Glutamatergic neuron (in vitro differentiated cells): ENCODE results near the gene NTRK1. TPM values are rescaled to one million over a fixed set of nuclear protein-coding genes. Genes with fewer than 3 reads are reported as not detected.
A peak's percentile ranks its signal among the peaks of the same experiment; 100 is the strongest.

Experiments
- DNase-seq: peaks from one replicate; pipeline ENCODE4 v3.0.0; 2022
- H3K27ac Mint-ChIP-seq: one replicate; pipeline ENCODE4 v1.8.0; 2020; ENCODE audit warnings: mild to moderate bottlenecking, mixed read lengths, inconsistent platforms; ENCODE audit not compliant: unreplicated experiment
- H3K27me3 Mint-ChIP-seq: one replicate; pipeline ENCODE4 v1.8.0; 2020; ENCODE audit warnings: mild to moderate bottlenecking, moderate library complexity, mixed read lengths, inconsistent platforms; ENCODE audit not compliant: unreplicated experiment
- H3K36me3 Mint-ChIP-seq: one replicate; pipeline ENCODE4 v1.8.0; 2020; ENCODE audit warnings: mild to moderate bottlenecking, mixed read lengths, inconsistent platforms; ENCODE audit not compliant: unreplicated experiment
- H3K4me1 Mint-ChIP-seq: one replicate; pipeline ENCODE4 v1.8.0; 2020; ENCODE audit warnings: mild to moderate bottlenecking, low read depth, mixed read lengths, inconsistent platforms; ENCODE audit not compliant: unreplicated experiment
- H3K4me3 Mint-ChIP-seq: one replicate; pipeline ENCODE4 v1.8.0; 2020; ENCODE audit warnings: mild to moderate bottlenecking, mixed read lengths, inconsistent platforms; ENCODE audit not compliant: unreplicated experiment
- H3K9me3 Mint-ChIP-seq: one replicate; pipeline ENCODE4 v1.8.0; 2020; ENCODE audit warnings: mild to moderate bottlenecking, moderate library complexity, mixed read lengths, inconsistent platforms; ENCODE audit not compliant: unreplicated experiment
- CTCF ChIP-seq: fragments of 200-600 bp; sonication (generic); IDR thresholded peaks from one replicate; pipeline ENCODE4 v1.5.0; 2021; ENCODE audit not compliant: partially characterized antibody, unreplicated experiment
- total RNA-seq: library from RNA; stranded (reverse); fragmentation: NEBNext Ultra II Directional; extraction: Animal tissue kit (Norgen Biotek cat#: 25700); gene quantifications from one replicate; pipeline ENCODE4 v1.2.1, GENCODE V29; 2021; ENCODE audit not compliant: unreplicated experiment

NTRK1 gene
- total RNA-seq, 1 donor from 2014 or later: 296 TPM

GRCh38 chr1:156921053-156921529 lies 60.4 kb downstream of the NTRK1 start:
- DNase-seq: no peak
- Mint-ChIP-seq H3K9me3 (peaks cover 19% of the 10 kb centered on the region), H3K27ac (no peak overlapping the region), H3K27me3 (peaks cover 37% of the 10 kb centered on the region), H3K4me3 (peak overlapping the region; percentile 66), H3K4me1 (peaks cover 9% of the 10 kb centered on the region), H3K36me3 (peaks cover 11% of the 10 kb centered on the region)
- no peak for TF ChIP-seq CTCF

GRCh38 chr1:156922986-156923669 lies 62.5 kb downstream of the NTRK1 start:
- no peak for TF ChIP-seq CTCF
- H3K36me3 Mint-ChIP-seq: peaks cover 14% of the 10 kb centered on the region
- DNase-seq: no peak
- peak overlapping the region; percentile 81 for H3K4me3 Mint-ChIP-seq
- H3K27ac Mint-ChIP-seq: peak overlapping the region; percentile 50
- H3K27me3 Mint-ChIP-seq: peaks cover 46% of the 10 kb centered on the region
- peaks cover 10% of the 10 kb centered on the region for H3K4me1 Mint-ChIP-seq
- H3K9me3 Mint-ChIP-seq: peaks cover 19% of the 10 kb centered on the region

DNA sequence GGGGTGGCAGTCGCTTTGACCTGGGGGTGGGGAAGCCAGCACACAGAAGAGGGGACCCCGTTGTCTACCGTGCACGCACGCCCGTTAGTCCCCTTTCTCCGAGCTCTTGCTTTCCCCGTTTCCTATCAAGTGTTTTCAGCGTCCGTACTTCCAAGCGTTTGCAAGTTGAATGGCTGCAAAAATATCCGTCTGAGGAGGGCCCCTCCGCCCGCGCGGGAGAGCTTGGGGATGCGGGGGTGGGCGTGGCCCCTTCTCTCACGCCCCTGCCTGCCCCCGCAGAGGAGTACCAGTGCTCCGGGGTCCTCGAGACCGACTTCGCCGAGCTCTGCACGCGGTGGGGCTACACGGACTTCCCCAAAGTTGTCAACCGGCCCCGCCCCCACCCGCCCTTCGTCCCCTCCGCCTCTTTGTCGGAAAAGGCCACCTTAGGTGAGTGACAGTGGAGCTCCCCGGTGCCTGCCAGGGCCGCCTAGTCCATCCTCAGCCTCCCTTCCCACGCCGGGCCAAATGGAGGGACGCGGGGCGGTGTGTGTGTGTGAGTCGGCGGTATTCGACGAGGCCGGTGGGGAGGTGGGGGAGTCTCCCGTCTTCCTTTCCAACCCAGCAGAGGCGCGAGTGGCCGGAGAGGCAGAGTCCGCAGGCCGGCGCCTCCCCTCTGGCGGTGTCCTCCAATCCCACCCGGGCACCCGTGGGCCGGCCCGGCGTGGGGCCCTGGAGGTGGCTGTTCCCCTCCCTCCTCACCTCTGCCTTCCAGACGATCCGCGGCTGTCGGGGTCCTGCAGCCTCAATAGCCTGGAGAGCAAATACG lies 63.2 kb downstream of the NTRK1 start:
- no peak for DNase-seq
- H3K27me3 Mint-ChIP-seq: peaks cover 50% of the 10 kb centered on the region
- no peak for TF ChIP-seq CTCF

DNA sequence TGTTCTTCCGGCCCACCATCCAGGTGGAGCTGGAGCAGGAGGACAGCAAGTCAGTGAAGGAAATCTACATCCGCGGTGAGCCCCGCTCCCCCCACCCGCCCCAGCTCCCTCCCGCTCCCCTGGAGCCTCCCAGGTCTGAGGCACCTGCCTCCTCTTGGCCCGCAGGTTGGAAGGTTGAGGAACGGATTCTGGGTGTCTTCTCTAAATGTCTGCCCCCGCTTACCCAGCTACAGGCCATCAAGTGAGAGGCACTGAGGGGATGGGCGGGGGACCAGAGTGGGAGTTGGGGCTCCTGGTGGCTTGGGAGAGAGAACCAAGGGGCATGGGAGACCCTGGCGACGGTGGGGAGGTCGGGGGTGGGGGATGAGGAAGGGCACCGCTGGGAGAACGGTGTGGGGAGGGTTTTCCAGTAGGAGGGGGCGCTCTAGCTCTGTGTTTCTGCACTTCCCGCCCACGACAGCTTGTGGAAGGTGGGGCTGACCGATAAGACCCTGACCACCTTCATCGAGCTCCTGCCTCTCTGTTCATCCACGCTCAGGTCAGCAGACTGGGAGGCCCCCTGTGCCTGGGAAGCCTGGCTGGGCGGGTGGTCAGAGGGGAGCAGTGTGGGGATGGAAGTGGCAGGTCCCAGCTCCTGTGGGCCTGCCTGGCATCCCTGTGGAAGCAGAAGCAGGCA lies 64.0 kb downstream of the NTRK1 start:
- peaks cover 50% of the 10 kb centered on the region for H3K27me3 Mint-ChIP-seq
- peaks cover 12% of the 10 kb centered on the region for H3K9me3 Mint-ChIP-seq
- peaks cover 10% of the 10 kb centered on the region for H3K36me3 Mint-ChIP-seq
- no peak for TF ChIP-seq CTCF
- no peak overlapping the region for H3K27ac Mint-ChIP-seq
- DNase-seq: no peak
- H3K4me1 Mint-ChIP-seq: peaks cover 9% of the 10 kb centered on the region
- H3K4me3 Mint-ChIP-seq: no peak overlapping the region

More for the DNA sequence above, 63.2 kb downstream of the NTRK1 start:
- Mint-ChIP-seq H3K4me1 (peaks cover 9% of the 10 kb centered on the region), H3K27ac (no peak overlapping the region), H3K36me3 (peaks cover 10% of the 10 kb centered on the region), H3K4me3 (no peak overlapping the region), H3K9me3 (peaks cover 16% of the 10 kb centered on the region)
